GM18505 (cell line): ENCODE measurements around the gene ANKRD44.
"Not testable (repeated sequence)": the region's sequence is repeated elsewhere in the genome, so short reads cannot be mapped to it uniquely, and the experiment has no call there.

Source experiments
- ATAC-seq: cut with Tn5 transposase; IDR thresholded peaks from one replicate; pipeline ENCODE4 v1.9.1; 2021; ENCODE audit not compliant: unreplicated experiment
- POLR2A ChIP-seq: IDR thresholded peaks from 4 replicates; pipeline ENCODE4 v1.6.1; 2011; ENCODE audit warnings: borderline replicate concordance; ENCODE audit not compliant: insufficient read depth, insufficient read length; ENCODE audit errors: extremely low read depth

ANKRD44 gene

DNA sequence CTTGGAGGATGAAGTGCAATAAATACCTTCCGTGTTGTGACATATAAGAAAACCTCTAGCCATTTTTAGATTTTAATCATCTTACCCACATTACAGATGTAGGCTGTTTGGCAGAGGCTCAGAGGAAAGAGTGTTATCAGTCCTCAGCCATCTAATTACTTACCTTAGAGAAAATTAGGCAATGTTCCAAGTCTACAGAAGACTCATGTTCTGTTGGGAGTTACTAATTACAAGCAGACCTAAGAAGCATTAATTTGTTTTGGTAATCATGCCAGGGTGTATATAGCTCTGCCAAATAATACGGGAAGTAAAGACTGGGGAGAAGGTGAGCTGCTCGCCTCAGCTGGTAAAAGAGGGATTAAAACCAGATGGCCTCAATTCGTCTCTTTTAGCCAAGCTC is 258.2 kb downstream of the ANKRD44 start:
- TF ChIP-seq POLR2A: no peak
- no peak for ATAC-seq

GRCh38 chr2:197045115-197045514 is 265.5 kb downstream of the ANKRD44 start:
- no peak for ATAC-seq
- no peak for TF ChIP-seq POLR2A

DNA sequence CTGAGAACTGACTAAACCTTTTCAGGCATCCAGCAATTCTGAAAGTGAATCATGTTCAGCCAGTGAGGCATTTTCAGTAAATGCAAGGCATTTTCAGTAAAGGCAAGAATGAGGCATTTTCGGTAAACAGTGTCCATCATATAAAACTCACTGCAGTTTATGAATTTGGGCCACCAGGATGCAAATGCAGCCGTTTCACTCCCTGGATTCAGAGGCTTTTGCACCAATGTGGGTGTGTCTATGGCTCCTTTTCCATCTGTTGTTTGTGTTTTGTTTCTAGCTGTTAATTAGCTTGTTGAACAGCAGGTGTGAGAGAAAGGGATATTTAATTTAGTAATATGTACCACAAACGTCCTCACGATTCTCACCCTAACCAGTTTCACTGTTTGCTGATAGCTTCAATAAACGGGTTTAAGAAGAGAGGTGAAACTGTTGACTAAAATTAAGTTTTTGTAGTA is 267.8 kb downstream of the ANKRD44 start:
- no peak for TF ChIP-seq POLR2A
- no peak for ATAC-seq

GRCh38 chr2:197037863-197038398 is 272.6 kb downstream of the ANKRD44 start:
- TF ChIP-seq POLR2A: no peak
- ATAC-seq: no peak

- ATAC-seq: no peak
- TF ChIP-seq POLR2A: no peak
These were observed 275.6 kb downstream of the ANKRD44 start for GRCh38 chr2:197035002-197035401.

DNA sequence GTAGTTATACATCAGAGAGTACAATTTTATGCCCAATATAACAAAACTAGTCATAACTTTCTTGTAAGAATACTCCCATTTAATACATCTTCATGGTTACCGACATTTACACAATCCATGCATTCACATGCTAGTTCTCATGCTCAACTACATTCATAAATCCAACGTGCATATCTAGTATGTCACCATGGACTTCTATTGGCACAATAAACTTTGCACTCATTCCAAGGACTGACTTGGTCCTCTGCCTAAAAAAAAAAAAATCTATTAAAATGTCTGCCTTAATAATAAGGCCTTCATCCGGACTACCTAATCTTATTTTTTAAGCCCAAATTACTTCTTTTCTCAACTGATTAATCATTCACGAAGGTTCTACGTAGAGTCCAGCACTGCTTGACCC is 276.3 kb downstream of the ANKRD44 start:
- TF ChIP-seq POLR2A: no peak
- ATAC-seq: no peak

DNA sequence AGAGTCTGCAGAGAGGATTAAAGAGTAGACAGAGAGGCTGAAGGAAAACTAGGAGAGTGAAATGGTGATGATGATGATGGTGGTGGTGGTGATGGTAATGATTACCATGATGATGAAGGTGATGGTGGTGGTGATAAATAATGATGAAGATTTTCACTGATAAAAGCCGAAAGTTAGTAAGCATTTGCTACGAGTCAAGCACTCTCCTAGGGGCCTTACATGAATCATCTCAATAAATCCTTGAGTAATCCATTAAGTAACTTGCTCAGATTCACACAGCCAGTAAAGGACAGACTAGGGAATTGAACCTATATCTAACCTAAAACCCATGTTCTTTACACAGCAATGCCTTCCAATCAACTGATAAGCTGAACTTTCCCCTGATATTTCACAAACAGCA is 277.4 kb downstream of the ANKRD44 start:
- ATAC-seq: no peak
- TF ChIP-seq POLR2A: no peak

GRCh38 chr2:197031803-197032202 is 278.8 kb downstream of the ANKRD44 start:
- TF ChIP-seq POLR2A: no peak
- no peak for ATAC-seq

DNA sequence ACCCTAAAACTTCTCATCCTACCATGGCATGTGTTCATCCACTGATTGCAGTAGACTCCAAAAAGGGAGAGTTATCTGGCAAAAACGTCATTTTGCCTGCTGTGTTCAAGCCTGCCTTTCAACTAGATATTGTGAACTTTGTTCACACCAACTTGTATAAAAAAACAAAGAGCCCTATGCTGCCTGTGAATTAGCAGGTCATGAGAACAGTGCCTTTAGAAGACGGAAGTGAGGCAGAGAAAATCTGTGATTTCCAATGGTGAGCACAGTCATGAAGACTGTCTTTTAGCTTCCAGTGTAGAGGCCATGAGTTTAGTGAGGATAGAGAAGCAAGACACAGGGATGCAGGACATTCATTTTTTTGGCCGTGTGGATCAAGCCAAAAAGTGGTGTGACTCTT is 280.5 kb downstream of the ANKRD44 start:
- TF ChIP-seq POLR2A: no peak
- ATAC-seq: no peak

DNA sequence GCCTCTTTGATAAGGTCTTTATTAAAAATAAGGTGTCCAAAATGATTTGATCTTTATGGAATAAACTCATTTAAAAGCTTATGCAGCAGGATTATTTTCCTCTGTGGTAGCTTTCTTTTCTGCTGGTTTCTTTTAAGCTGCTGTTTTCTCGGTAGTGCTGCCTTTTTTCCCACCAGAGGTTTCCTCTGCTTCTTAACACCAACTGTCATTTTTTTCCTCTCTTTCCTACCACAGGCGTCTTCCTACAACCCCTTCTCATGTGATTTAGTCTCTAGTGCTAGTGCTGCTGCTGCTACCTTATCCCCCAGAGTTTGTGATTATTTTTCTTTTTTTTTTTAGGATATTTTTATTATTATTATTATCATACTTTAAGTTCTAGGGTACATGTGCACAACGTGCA is 281.9 kb downstream of the ANKRD44 start:
- no peak for ATAC-seq
- TF ChIP-seq POLR2A: no peak

- no peak for ATAC-seq
- no peak for TF ChIP-seq POLR2A
These were observed 282.4 kb downstream of the ANKRD44 start for GRCh38 chr2:197028230-197028629.

- no peak for ATAC-seq
- no peak for TF ChIP-seq POLR2A
These were observed 286.4 kb downstream of the ANKRD44 start for GRCh38 chr2:197024206-197024605.

DNA sequence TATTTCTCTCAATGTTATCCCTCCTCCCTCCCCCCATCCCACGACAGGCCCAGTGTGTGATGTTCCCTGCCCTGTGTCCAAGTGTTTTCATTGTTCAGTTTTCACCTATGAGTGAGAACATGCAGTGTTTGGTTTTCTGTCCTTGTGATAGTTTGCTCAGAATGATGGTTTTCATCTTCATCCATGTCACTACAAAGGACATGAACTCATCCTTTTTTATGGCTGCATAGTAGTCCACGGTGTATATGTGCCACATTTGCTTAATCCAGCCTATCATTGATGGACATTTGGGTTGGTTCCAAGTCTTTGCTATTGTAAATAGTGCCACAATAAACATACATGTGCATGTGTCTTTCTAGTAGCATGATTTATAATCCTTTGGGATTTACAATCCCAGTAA is 289.7 kb downstream of the ANKRD44 start:
- ATAC-seq: not testable (repeated sequence)

- TF ChIP-seq POLR2A: no peak
- no peak for ATAC-seq
These were observed 297.5 kb downstream of the ANKRD44 start for GRCh38 chr2:197013098-197013497.
